Measurements from ENCODE around the gene ATP6V1G1. TPM values are rescaled to one million over a fixed set of nuclear protein-coding genes. Genes with fewer than 3 reads are reported as not detected.

ATP6V1G1 gene
- total and polyA plus RNA-seq, 2 donors (not counting 1 experiment from before 2014, with no cell fraction given): 86.8 to 150 TPM

- Mint-ChIP-seq H3K27ac (peak overlapping the region; percentile 42), H3K4me1 (peaks cover 57% of the 10 kb centered on the region), H3K9me3 (ENCODE audit: insufficient read depth) (no peaks in the 10 kb centered on the region), H3K4me3 (peak overlapping the region; percentile 79), H3K27me3 (no peaks in the 10 kb centered on the region)
- Histone ChIP-seq H3K9ac (ENCODE audit: low read length) (no peak overlapping the region), H3K4me3 (ENCODE audit: control extremely low read depth in 1 of 5, extremely low read depth in 1 of 5, insufficient read depth in 1 of 5, low read depth in 2 of 5, low read length in 4 of 5) (no peak overlapping the region), H3K36me3 (replicated peaks in 1 of 2; ENCODE audit: control extremely low read depth in 1 of 2, control insufficient read depth in 1 of 2, extremely low read depth in 1 of 2, insufficient read depth in 2 of 2, low read length in 1 of 2) (peaks cover 0 to 34% of the 10 kb centered on the region in 2 experiments), H3K79me2 (ENCODE audit: control insufficient read depth, insufficient read depth, low read length) (peaks cover 85% of the 10 kb centered on the region), H4K20me1 (ENCODE audit: control insufficient read depth, insufficient read depth, low read length, poor library complexity, severe bottlenecking) (peaks cover 38% of the 10 kb centered on the region), H3K9me3 (ENCODE audit: control extremely low read depth in 1 of 3, control insufficient read depth in 2 of 3, insufficient read depth in 1 of 3, low read length in 2 of 3) (no peaks in the 10 kb centered on the region), H3K4me1 (ENCODE audit: control insufficient read depth in 2 of 2, insufficient read depth in 2 of 2, low read length in 2 of 2) (peaks cover 50 to 61% of the 10 kb centered on the region in 2 donors), H3K27ac (ENCODE audit: low read length in 2 of 2) (peak overlapping the region; percentile 64 to 93), H3K27me3 (replicated peaks in 1 of 4; ENCODE audit: control extremely low read depth in 1 of 4, control insufficient read depth in 3 of 4, insufficient read depth in 4 of 4, low read length in 3 of 4) (no peaks in the 10 kb centered on the region), H3K4me2 (replicated peaks; ENCODE audit: low read depth, low read length, poor library complexity, severe bottlenecking) (peak overlapping the region; percentile 84), H2AFZ (ENCODE audit: insufficient read depth, low read depth, low read length, poor library complexity, severe bottlenecking) (no peak overlapping the region)
- CTCF ChIA-PET: interaction anchor here (0.9 to 7.0 kb wide), 6 partner anchors 10 to 156 kb away, joined by 3 to 179 read pairs (median 8); no protein-coding TSS in a partner anchor
- no peak for TF ChIP-seq EZH2 (IDR thresholded peaks at IDR 0.05; ENCODE audit: borderline replicate concordance, insufficient read depth, low read depth, low read length, poor library complexity, severe bottlenecking)
- TF ChIP-seq CTCF (IDR thresholded peaks at IDR 0.05): no peak
- POLR2A ChIA-PET: interaction anchor here (0.7 kb wide), 1 partner anchor 17 kb away, joined by 12 read pairs; no protein-coding TSS in a partner anchor
- intact Hi-C loops (cut with micrococcal nuclease): loop anchor here (5.0 kb wide), 1 partner anchor 138 kb away; no protein-coding TSS in a partner anchor
- no peak for DNase-seq
- 80% methylated on average over 4 of the region's 6 CpGs for WGBS (ENCODE audit: insufficient coverage)
- ATAC-seq (ENCODE audit: low read depth): no peak
These were observed 2.8 kb downstream of the ATP6V1G1 start for GRCh38 chr9:114590328-114590727.

- H3K27me3 ChIP-seq (replicated peaks in 1 of 4; ENCODE audit: control extremely low read depth in 1 of 4, control insufficient read depth in 3 of 4, insufficient read depth in 4 of 4, low read length in 3 of 4): no peaks in the 10 kb centered on the region
- Mint-ChIP-seq H3K4me1 (peaks cover 60% of the 10 kb centered on the region), H3K27me3 (no peaks in the 10 kb centered on the region), H3K9me3 (ENCODE audit: insufficient read depth) (no peaks in the 10 kb centered on the region), H3K27ac (peak overlapping the region; percentile 91), H3K4me3 (peak overlapping the region; percentile 79)
- peak overlapping the region; percentile 84 for H3K4me2 ChIP-seq (replicated peaks; ENCODE audit: low read depth, low read length, poor library complexity, severe bottlenecking)
- WGBS (ENCODE audit: insufficient coverage): 0% methylated on average over 3 of the region's 5 CpGs
- CTCF ChIA-PET: interaction anchor here (0.7 to 7.0 kb wide), 18 partner anchors 9 to 303 kb away, joined by 3 to 179 read pairs (median 8); partner anchors contain the start of genes TMEM268 and WHRN
- POLR2A ChIA-PET: interaction anchor here (1.4 to 2.9 kb wide), 3 partner anchors 20 to 62 kb away, joined by 5 to 17 read pairs (median 14); partner anchors contain the start of gene TMEM268
- intact Hi-C loops (cut with micrococcal nuclease): loop anchor here (5.0 kb wide), 1 partner anchor 139 kb away; no protein-coding TSS in a partner anchor
- H3K4me3 ChIP-seq (ENCODE audit: control extremely low read depth in 1 of 5, extremely low read depth in 1 of 5, insufficient read depth in 1 of 5, low read depth in 2 of 5, low read length in 4 of 5): peak overlapping the region; percentile 2 to 51 (median 33)
- no peaks in the 10 kb centered on the region for H3K9me3 ChIP-seq (ENCODE audit: control extremely low read depth in 1 of 3, control insufficient read depth in 2 of 3, insufficient read depth in 1 of 3, low read length in 2 of 3)
- peaks cover 48% of the 10 kb centered on the region for H4K20me1 ChIP-seq (ENCODE audit: control insufficient read depth, insufficient read depth, low read length, poor library complexity, severe bottlenecking)
- H2AFZ ChIP-seq (ENCODE audit: insufficient read depth, low read depth, low read length, poor library complexity, severe bottlenecking): no peak overlapping the region
- peak overlapping the region; percentile 54 for H3K9ac ChIP-seq (ENCODE audit: low read length)
- peaks cover 1 to 43% of the 10 kb centered on the region in 2 experiments for H3K36me3 ChIP-seq (replicated peaks in 1 of 2; ENCODE audit: control extremely low read depth in 1 of 2, control insufficient read depth in 1 of 2, extremely low read depth in 1 of 2, insufficient read depth in 2 of 2, low read length in 1 of 2)
- no peak for ATAC-seq (ENCODE audit: low read depth)
- H3K27ac ChIP-seq (ENCODE audit: low read length in 2 of 2): peak overlapping the region; percentile 64 to 87
- no peak for TF ChIP-seq CTCF (IDR thresholded peaks at IDR 0.05)
- no peak for TF ChIP-seq EZH2 (IDR thresholded peaks at IDR 0.05; ENCODE audit: borderline replicate concordance, insufficient read depth, low read depth, low read length, poor library complexity, severe bottlenecking)
- DNase-seq: peak; percentile 31
- peaks cover 50 to 61% of the 10 kb centered on the region in 2 donors for H3K4me1 ChIP-seq (ENCODE audit: control insufficient read depth in 2 of 2, insufficient read depth in 2 of 2, low read length in 2 of 2)
- peaks cover 96% of the 10 kb centered on the region for H3K79me2 ChIP-seq (ENCODE audit: control insufficient read depth, insufficient read depth, low read length)
These were observed 3.8 kb downstream of the ATP6V1G1 start for GRCh38 chr9:114591291-114591787.

Measured in B cell (primary cell).